Stimulated activated CD8-positive, alpha-beta memory T cell treated with anti-CD3 and anti-CD28 coated beads, Interleukin-2, amount 100 ng/mL, for 1 hour (primary cell): Measurements from ENCODE around the gene KRTAP4-7.
"Not testable (repeated sequence)": the region's sequence is repeated elsewhere in the genome, so short reads cannot be mapped to it uniquely, and the experiment has no call there.

Source experiments
- DNase-seq, 2 donors: peaks; one replicate each; pipeline ENCODE4 v3.0.0-alpha.2; 2020; ENCODE audit warnings: low read depth in 2 of 2

The KRTAP4-7 gene

DNA sequence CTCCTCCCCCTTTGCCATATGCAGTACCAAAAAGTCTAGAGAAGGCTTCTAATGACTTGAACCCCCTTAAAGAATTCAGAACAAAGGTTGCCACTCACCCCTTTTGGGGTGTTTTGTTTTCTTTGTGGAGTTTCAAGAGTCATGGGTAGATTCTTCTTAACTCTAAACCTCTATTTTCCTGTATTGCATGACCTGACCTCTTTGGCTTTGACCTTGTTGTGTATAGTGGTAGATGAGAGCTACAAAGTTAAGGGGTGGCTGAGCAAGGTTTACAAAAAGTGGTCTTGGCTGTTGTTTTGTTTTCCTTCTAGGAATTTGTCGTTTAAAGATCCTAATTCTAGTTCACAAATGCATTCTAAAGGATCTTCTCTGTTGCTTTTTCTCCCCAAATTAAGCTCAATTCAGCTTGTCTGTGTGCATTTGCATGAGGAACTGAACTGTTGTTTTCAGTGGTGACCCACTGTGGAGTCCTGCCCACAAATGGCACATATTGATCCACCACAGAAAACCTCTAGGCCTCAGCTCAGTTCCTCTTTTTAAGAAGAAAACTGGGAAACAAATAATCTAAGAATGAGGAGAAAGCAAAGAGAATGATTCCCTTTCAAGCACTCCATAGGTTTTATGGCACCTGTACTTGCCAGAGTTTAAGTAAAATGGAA is 24.9 kb downstream of the KRTAP4-7 start:
- DNase-seq = not testable (repeated sequence)

DNA sequence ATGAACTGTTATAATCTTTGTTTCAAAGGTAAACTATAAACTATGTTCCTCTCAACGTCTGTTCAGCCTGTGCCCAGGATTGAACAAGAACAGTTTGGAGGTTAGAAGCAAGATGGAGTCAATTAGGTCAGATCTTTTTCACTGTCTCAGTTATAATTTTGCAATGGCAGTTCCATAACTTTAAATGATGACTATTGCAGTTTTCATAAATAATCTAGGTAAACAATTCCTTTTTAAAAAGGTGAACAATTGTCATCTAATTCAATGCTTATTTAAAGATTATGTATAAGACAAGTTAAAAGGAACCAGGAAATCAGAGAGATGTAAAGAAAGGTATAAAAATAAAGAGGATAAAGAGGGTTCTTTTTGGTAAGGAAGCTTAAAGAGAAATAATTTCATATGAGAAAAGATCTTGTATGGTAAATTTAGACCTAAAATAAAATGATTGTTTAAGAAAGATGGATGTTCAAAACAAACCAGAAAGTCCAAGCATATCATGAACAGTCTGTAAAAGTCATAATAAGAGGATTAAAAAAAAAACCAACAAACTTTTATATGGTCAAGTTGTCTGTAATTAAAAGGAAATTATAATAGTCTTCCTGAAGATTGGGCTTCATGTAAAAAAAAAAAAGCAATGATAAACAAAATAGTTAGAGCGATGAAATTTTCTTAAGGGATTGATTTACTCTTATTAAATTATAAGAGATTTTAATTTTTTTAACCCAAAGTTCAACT is 27.4 kb downstream of the KRTAP4-7 start:
- no peak for DNase-seq

DNA sequence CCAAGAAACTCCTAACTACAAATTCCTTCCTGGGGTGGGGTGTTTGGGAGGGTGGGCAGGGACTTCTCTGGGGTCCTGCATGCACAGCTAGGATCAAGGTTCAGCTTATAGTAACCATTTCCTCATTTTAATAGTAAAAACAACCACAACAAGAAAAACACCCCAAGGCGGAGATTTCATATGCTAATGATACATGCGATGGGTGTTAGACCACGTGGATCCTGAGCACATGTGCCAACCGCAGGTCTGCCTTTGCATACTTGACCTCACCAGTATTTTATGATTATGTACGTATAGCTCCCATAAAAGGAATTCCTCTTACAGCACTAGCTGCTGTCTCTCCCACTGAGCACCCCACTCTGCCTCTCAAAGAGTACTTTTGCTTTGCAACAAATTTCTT is 32.3 kb downstream of the KRTAP4-7 start:
- no peak for DNase-seq

DNA sequence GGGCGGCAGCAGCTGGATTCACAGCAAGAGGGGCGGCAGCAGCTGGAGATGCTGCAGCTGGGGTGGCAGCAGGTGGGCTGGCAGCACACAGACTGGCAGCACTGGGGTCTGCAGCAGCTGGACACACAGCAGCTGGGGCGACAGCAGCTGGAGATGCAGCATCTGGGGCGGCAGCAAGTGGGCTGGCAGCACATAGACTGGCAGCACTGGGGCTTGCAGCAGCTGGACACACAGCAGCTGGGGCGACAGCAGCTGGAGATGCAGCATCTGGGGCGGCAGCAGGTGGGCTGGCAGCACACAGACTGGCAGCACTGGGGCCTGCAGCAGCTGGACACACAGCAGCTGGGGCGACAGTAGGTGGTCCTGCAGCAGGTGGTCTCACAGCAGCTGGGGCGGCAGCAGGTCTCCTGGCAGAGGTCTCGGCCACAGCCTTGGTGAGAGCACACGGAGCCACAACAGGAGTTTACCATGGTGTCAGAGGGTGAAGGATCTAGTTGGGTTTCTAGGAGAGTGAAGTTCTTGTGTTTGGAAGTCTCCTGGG is 34.0 kb downstream of the KRTAP4-7 start, which contains the start of gene KRTAP4-11:
Gene KRTAP4-11 (minus strand): TSS at position 528 of the 541 bp plus-strand sequence. CDS start 58 bp downstream, at position 470.
- not testable (repeated sequence) for DNase-seq

DNA sequence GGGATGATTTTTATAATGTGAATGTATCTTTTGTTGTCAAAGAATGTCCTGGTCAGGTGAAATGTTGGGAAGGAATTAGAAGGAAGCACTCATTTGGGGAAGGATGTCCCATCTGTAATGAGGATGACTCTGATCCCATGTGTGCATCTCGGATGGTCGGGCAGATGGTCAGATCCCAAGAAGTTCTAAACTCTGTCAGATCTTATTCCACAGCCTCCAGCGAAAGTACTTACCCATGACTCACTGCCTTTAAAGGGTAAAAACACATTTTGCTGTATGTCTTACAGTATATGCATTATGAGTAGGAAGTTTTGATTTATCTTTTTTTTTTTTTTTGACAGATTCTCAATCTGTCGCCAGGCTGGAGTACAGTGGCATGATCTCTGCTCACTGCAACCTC is 34.8 kb downstream of the KRTAP4-7 start:
- DNase-seq = no peak

DNA sequence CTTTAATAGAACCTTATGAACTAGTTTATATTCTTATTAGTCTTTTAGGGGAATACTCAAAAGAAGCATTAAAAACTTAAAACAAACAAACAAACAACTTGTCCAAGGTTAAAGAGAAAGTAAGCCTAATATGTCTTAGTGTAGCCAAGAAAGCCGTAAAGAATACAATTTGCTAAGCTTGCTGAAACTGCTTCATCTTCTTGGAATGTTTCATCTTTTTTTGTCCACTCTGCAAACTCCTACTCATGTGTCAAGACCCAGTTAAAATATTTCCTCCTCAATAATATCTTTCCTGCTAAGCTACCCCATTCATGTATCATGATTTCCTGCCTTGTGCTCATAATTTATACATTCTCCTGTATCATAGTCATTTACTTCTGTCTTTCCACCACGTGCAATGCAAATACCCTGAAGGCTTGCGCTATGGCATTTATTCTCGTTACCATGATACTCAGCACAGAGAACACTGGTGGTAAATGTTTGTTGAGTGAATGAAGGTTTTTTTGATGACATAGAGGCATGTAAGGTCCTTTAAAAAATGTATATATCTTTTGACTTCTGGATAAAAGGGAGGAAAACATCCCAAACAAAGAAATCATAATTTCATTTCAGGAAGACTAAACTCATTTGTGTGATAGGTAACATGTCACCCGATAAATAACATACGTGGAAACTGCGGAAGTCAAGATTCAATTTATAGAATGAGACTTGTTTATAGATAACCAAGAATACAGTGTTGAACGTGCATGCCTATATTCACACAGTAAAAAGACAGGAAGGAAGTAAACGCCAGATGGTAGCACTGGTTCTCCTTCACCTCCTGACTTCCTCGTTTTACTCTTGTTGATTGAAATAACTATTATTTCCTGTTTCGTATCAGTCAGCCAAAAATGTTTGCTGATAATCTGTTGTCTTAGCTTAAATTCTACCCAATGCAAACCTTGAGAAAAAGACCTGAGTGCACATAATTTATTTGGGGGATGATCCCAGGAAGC is 36.0 kb downstream of the KRTAP4-7 start:
- not testable (repeated sequence) for DNase-seq

DNA sequence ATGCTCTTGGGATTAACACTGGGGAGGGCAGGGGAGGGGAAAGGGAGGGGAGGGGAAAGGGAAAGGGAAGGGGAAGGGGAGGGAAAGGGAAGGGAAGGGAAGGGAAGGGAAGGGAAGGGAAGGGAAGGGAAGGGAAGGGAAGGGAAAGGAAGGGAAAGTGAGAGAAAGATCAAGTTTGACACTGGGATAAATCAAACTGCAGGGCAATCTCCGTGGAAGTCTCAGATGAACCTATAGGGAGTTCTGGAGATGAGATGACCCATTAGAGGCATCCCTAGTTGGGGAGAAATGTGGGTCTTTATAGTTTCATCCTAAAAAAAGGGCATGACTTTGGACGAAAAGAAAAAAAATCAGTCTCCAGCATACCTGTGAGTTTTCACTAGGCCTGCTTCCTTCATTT is 37.8 kb downstream of the KRTAP4-7 start:
- DNase-seq = no peak

DNA sequence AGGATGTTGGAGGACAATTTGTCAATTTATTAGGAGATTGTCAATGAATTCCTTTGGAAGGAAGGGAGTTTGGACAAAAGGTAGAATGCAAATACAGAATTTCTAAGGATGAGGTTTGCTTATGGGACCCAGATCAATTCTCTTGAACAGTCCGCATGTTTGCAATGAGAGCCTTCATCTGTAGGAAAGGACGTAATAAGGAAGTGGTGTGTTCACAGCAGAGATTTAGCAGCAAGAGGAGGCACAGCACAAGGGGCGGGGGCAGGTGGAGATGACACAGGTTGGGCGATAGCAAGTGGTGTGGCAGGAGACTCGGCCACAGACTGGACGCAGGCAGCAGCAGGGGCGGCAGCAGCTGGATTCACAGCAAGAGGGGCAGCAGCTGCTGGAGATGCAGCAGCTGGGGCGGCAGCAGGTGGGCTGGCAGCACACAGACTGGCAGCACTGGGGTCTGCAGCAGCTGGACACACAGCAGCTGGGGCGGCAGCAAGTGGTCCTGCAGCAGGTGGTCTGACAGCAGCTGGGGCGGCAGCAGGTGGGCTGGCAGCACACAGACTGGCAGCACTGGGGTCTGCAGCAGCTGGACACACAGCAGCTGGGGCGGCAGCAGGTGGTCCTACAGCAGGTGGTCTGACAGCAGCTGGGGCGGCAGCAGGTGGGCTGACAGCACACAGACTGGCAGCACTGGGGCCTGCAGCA is 39.5 kb downstream of the KRTAP4-7 start:
- not testable (repeated sequence) for DNase-seq

DNA sequence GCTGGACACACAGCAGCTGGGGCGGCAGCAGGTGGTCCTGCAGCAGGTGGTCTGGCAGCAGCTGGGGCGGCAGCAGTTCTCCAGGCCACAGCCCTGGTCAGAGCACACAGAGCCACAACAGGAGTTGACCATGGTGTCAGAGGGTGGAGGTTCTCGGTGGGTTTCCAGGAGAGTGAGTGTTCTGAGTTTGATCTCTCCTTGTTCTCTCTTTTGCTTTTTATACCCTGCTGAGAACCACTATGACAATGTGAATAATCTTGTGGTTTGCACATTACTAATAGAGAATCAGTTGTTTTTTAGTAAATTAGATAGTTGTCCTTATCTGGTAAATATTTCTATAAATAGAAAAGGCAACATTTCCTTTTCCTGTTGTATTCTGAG is 40.0 kb downstream of the KRTAP4-7 start, which contains the start of gene KRTAP4-12:
Gene KRTAP4-12 (minus strand): TSS at position 192 of the 381 bp plus-strand sequence. CDS start 60 bp downstream, at position 132.
- not testable (repeated sequence) for DNase-seq

DNA sequence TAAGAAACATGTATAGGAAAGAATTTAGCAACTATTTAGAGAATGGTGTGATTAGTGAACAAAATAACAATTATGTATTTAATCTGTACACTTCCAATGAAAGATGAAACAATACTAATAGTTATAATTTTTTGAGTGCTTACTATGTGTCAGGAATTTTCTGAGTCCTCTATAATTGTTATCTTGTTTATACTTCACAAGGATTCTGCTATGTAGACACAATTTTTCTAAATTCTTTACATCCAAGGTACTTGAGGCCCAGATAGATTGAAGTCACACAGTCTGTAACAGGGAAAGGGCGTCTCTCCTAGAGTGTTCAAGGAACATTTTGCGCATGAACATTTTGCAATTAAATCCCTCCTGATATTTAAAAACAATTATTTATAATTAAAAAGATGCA is 41.1 kb downstream of the KRTAP4-7 start:
- DNase-seq = no peak

DNA sequence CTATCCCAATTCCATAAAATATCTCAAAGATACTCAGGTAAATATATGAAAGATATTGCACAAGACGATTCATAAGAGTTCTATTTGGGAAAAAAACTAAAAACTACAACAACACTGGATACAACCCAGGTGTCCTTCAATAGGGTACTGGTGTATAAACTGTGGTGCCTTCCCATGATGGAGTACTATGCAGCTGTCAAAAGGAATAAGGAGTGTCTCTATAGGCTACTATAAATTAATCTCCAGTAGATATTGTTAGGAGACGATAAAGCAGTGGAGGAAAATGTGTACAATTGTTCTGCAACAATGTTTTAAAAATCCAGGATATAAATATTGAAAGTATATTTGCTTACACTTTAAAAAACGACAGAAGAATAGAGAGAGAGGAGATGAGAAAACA is 42.5 kb downstream of the KRTAP4-7 start:
- DNase-seq = no peak

DNA sequence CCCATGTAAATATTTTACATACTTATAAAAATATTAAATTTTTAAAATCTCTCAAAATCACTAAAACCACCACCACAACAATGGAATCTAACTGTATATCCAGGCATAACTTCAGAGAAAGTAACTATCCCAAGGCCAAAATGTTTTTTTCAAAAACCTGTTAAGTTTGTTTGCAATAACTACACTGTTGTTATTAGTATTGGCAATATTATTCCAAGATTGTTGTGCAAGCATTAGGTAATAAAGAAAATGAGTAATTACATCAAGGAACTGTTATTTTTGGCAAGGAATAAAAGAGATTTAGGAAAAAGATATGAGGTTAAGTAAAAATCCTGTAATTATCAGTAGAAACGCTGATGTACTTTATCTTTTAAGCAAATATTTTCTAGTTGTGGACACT is 43.4 kb downstream of the KRTAP4-7 start:
- no peak for DNase-seq

DNA sequence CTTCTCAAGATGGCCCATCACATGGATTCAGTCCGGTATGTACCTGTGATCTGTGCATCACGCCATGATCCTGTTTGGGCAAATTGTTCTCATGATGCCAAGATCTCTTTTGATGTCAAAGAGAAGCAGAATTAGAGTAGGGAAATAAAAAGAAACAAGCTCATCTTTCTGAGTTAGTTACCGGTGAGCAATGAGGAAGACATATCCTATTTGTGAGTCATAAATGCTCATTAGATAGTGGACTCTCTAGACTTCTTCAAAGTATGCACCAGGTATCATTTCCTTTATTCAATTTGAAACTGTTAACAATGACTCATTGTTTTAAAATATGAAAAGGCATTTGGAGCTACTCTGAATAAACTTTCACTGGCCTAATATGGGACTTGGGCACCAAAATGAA is 48.0 kb downstream of the KRTAP4-7 start:
- no peak for DNase-seq

DNA sequence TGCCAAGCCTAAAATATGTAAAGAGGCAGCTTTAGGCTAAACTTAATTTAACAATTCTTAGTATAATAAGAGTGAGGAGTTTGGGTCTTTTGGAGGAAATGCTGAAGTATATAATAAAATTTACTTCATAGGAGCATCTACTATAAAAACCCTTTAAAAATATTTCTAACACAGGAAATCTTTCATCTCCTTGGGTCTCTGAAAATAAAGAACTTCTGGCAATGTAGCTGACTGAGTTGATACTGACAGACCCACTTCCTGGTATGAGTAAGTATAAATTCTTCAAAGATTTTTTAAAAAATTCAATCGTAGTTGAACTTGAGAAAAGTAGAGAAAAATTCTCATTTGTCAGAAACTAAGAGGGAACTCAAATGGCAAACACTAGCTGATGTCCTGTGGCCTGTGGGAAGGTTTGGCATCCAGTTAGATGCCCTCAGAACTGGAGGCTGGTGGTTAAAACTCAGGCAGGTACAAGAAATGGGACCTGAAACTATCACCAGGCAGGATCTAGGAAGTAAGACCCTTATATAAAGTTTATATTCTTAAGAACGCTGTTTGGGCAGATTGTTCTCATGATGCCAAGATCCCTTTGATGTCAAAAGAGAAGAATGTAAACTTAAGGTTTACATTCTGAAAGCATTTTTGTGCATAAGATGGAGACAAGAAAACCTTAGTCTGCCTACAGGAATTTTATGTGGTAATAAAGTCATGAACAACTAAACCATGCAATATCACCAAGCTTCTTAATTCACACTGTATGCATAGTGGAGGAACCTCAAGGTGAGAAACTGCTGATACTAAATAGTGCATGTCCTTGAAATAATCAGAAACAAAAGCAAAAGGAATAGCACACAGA is 50.2 kb downstream of the KRTAP4-7 start:
- DNase-seq = no peak
